Measurements from ENCODE around the gene MOB4. TPM values are rescaled to one million over a fixed set of nuclear protein-coding genes. Genes with fewer than 3 reads are reported as not detected.

The MOB4 gene
- total and polyA plus RNA-seq, 10 of the 15 experiments (the other 5 are each of a cell fraction or from before 2014, with no cell fraction given): 13.5 to 44.2 (median 32.4) TPM

DNA sequence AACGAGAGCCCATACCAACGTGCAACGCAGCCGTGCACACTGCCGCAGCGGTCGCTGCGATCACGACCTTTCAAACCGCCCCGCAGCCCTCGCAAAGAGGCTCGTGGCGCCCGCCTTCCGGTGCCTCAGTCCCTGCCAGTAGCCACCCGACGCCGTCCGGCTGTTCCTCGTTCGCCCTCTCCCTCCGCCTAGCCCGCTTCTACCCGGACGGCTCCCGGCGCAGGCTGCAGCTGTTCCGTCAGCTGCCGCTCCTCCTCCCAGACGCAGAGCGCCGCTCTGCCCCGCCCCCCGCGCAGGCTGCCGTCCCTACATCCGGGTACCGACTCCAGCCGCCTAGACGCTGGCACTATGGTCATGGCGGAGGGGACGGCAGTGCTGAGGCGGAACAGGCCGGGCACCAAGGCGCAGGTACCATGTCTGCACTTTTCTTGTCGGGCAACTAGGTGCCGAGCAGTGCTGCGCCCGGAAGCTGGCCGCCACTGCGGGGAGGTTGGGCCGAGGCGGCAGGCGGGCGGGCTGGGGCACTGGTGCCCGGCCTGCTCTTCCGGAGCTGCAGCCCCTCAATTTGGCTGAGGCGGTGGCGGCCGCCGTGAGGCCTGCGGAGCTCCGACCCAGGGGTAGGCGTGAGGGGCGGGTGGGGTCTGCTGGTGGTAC lies at the start of gene MOB4 (continued):
- TF ChIP-seq SMC3 (IDR thresholded peaks at IDR 0.05; ENCODE audit: borderline replicate concordance, low read length) (peak; percentile 4; the same call in 1 of the 2 replicates), IRF4 (IDR thresholded peaks at IDR 0.05; ENCODE audit: low read depth, low read length) (peak; percentile 81; the same call in 1 of the 2 replicates), ZNF274 (IDR thresholded peaks at IDR 0.05; ENCODE audit: insufficient read depth, insufficient read length) (no peak), TCF7 (IDR thresholded peaks at IDR 0.05; ENCODE audit: borderline replicate concordance) (no peak), CHD2 (IDR thresholded peaks at IDR 0.05; ENCODE audit: borderline replicate concordance, low read depth, low read length) (peak; percentile 88), NR2C1 (IDR thresholded peaks at IDR 0.05) (peak; percentile 49; the same call in 1 of the 2 replicates), FOXM1 (IDR thresholded peaks at IDR 0.05; ENCODE audit: low read depth, low read length) (peak; percentile 78; the same call in 1 of the 2 replicates), BACH1 (IDR thresholded peaks at IDR 0.05; ENCODE audit: borderline replicate concordance) (peak; percentile 93), SRF (IDR thresholded peaks at IDR 0.05; ENCODE audit: low read depth in 2 of 2, low read length in 2 of 2) (0 out of 4 replicates have a peak, but pooled peaks have one; percentile 27 to 53), ZNF24 (IDR thresholded peaks at IDR 0.05) (peak; percentile 47; the same call in 1 of the 2 replicates), HDAC6 (IDR thresholded peaks at IDR 0.05; ENCODE audit: unreplicated experiment) (no peak), CBFB (IDR thresholded peaks at IDR 0.05; ENCODE audit: low read depth) (0 out of 2 replicates have a peak, but pooled peaks have one; percentile 29), CREB1 (IDR thresholded peaks at IDR 0.05; ENCODE audit: low read depth) (peak; percentile 85), TBL1XR1 (IDR thresholded peaks at IDR 0.05; ENCODE audit: low read depth, low read length) (peak; percentile 81; the same call in 1 of the 2 replicates), GABPA (IDR thresholded peaks at IDR 0.05; ENCODE audit: low read depth) (peak; percentile 77; the same call in 1 of the 2 replicates), SREBF2 (IDR thresholded peaks at IDR 0.05; ENCODE audit: low read length) (0 out of 2 replicates have a peak, but pooled peaks have one; percentile 13), SMARCA5 (IDR thresholded peaks at IDR 0.05) (peak; percentile 80; the same call in 1 of the 2 replicates), SIX5 (IDR thresholded peaks at IDR 0.05; ENCODE audit: low read depth, low read length, severe bottlenecking) (peak; percentile 18), NFXL1 (IDR thresholded peaks at IDR 0.05; ENCODE audit: borderline replicate concordance) (no peak), SMAD1 (IDR thresholded peaks at IDR 0.05; ENCODE audit: low read depth, partially characterized antibody) (no peak), SPI1 (IDR thresholded peaks at IDR 0.05; ENCODE audit: borderline replicate concordance, insufficient read depth, low read depth, low read length) (peak; percentile 22; the same call in 1 of the 2 replicates), ZNF207 (IDR thresholded peaks at IDR 0.05; ENCODE audit: borderline replicate concordance) (peak; percentile 97), KAT2A (conservative IDR thresholded peaks at IDR 0.05; ENCODE audit: control insufficient read depth, low read depth, low read length) (peak; percentile 45; the same call in 1 of the 2 replicates), HDGF (IDR thresholded peaks at IDR 0.05) (peak; percentile 95)
- TF ChIP-seq, protein P1, sequence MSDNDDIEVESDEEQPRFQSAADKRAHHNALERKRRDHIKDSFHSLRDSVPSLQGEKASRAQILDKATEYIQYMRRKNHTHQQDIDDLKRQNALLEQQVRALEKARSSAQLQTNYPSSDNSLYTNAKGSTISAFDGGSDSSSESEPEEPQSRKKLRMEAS (IDR thresholded peaks at IDR 0.05; ENCODE audit: low read depth, low read length): peak; percentile 73
- TF ChIP-seq, protein P2, sequence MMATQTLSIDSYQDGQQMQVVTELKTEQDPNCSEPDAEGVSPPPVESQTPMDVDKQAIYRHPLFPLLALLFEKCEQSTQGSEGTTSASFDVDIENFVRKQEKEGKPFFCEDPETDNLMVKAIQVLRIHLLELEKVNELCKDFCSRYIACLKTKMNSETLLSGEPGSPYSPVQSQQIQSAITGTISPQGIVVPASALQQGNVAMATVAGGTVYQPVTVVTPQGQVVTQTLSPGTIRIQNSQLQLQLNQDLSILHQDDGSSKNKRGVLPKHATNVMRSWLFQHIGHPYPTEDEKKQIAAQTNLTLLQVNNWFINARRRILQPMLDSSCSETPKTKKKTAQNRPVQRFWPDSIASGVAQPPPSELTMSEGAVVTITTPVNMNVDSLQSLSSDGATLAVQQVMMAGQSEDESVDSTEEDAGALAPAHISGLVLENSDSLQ (IDR thresholded peaks at IDR 0.05): peak; percentile 85
- TF ChIP-seq, protein P3, sequence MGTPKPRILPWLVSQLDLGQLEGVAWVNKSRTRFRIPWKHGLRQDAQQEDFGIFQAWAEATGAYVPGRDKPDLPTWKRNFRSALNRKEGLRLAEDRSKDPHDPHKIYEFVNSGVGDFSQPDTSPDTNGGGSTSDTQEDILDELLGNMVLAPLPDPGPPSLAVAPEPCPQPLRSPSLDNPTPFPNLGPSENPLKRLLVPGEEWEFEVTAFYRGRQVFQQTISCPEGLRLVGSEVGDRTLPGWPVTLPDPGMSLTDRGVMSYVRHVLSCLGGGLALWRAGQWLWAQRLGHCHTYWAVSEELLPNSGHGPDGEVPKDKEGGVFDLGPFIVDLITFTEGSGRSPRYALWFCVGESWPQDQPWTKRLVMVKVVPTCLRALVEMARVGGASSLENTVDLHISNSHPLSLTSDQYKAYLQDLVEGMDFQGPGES (IDR thresholded peaks at IDR 0.05): peak; percentile 49; the same call in 1 of the 2 replicates
